ENCODE measurements around the gene FRY.

- TF ChIP-seq EP300 (IDR thresholded peaks at IDR 0.05; ENCODE audit: borderline replicate concordance) (no peak), RAD21 (IDR thresholded peaks at IDR 0.05; ENCODE audit: low read depth) (no peak), MAX (IDR thresholded peaks at IDR 0.05) (no peak), CEBPB (IDR thresholded peaks at IDR 0.05) (no peak), EGR1 (IDR thresholded peaks at IDR 0.05) (no peak), TCF12 (IDR thresholded peaks at IDR 0.05; ENCODE audit: low read depth) (no peak), ZBTB7A (IDR thresholded peaks at IDR 0.05; ENCODE audit: low read depth) (no peak), REST (IDR thresholded peaks at IDR 0.05; ENCODE audit: low read depth) (no peak)
These were observed 142.3 kb downstream of the FRY start for GRCh38 chr13:32173881-32174280.
